Measurements from ENCODE around the gene SEC14L2.

Gene SEC14L2

GRCh38 chr22:30373331-30374325 is 23.2 kb upstream of the SEC14L2 start:
- DNase-seq (ENCODE audit: low read depth): no peak
- H3K4me3 ChIP-seq (replicated peaks; ENCODE audit: low read depth, low read length): no peak overlapping the region
- TF ChIP-seq, protein P1, sequence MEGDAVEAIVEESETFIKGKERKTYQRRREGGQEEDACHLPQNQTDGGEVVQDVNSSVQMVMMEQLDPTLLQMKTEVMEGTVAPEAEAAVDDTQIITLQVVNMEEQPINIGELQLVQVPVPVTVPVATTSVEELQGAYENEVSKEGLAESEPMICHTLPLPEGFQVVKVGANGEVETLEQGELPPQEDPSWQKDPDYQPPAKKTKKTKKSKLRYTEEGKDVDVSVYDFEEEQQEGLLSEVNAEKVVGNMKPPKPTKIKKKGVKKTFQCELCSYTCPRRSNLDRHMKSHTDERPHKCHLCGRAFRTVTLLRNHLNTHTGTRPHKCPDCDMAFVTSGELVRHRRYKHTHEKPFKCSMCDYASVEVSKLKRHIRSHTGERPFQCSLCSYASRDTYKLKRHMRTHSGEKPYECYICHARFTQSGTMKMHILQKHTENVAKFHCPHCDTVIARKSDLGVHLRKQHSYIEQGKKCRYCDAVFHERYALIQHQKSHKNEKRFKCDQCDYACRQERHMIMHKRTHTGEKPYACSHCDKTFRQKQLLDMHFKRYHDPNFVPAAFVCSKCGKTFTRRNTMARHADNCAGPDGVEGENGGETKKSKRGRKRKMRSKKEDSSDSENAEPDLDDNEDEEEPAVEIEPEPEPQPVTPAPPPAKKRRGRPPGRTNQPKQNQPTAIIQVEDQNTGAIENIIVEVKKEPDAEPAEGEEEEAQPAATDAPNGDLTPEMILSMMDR (IDR thresholded peaks at IDR 0.05; ENCODE audit: low read length, missing control alignments): no peak

DNA sequence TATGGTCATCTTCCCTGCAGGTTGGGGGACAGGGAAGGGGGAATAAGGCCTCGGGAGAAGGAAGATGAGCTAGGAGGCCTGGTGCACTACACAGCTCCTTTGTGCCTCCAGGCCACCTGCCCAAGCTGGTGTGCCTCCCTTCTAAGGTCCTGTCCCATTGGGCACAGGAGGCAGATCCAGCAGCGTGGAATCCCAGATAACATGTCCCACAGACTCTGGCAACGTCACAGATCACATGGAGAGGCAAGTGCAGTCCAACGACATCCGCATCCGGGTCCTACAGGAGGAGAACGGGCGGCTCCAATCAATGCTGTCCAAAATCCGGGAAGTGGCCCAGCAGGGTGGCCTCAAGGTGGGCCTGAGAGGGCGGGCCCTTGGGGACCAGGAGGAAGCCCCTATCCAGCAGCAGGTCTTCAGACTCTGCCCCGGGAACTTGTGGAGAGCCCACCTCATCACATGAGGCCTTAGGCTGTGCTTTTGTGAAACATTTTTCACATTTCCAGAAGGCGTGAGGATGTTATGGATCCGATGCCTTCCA is 21.4 kb upstream of the SEC14L2 start:
- TF ChIP-seq, protein P1 (IDR thresholded peaks at IDR 0.05; ENCODE audit: low read length, missing control alignments): no peak
- no peak overlapping the region for H3K4me3 ChIP-seq (replicated peaks; ENCODE audit: low read depth, low read length)
- DNase-seq (ENCODE audit: low read depth): no peak

- no peak for DNase-seq (ENCODE audit: low read depth)
- H3K4me3 ChIP-seq (replicated peaks; ENCODE audit: low read depth, low read length): no peak overlapping the region
- TF ChIP-seq, protein P1 (IDR thresholded peaks at IDR 0.05; ENCODE audit: low read length, missing control alignments): no peak
Measured at GRCh38 chr22:30380011-30380410, 16.8 kb upstream of the SEC14L2 start.

- DNase-seq (ENCODE audit: low read depth): no peak
- no peak overlapping the region for H3K4me3 ChIP-seq (replicated peaks; ENCODE audit: low read depth, low read length)
Measured at GRCh38 chr22:30381264-30381663, 15.6 kb upstream of the SEC14L2 start.

GRCh38 chr22:30382340-30382739 is 14.5 kb upstream of the SEC14L2 start:
- no peak for DNase-seq (ENCODE audit: low read depth)
- TF ChIP-seq, protein P1 (IDR thresholded peaks at IDR 0.05; ENCODE audit: low read length, missing control alignments): no peak

More at GRCh38 chr22:30381264-30381663, 15.6 kb upstream of the SEC14L2 start:
- TF ChIP-seq, protein P1 (IDR thresholded peaks at IDR 0.05; ENCODE audit: low read length, missing control alignments): no peak

DNA sequence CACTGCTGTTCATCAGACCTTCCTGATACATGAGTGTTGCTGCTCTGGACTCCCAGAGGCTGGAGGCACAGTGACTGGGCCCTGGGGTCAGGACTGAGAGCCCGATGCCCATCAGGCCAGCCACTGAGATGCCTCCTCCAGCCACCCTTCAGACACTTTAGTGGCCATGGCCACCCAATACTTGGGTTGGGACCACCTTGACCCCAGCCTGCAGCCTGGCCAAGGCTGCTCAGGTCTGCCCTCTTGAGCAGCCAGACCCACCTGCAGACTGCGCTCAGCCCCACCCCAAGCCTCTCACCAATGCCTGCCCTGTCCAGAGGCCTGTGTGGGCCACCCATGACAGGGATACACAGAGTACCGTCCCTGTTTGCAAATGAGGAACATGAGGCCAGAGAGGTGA is 13.8 kb upstream of the SEC14L2 start:
- TF ChIP-seq, protein P1 (IDR thresholded peaks at IDR 0.05; ENCODE audit: low read length, missing control alignments): no peak

More at GRCh38 chr22:30382340-30382739, 14.5 kb upstream of the SEC14L2 start:
- no peak overlapping the region for H3K4me3 ChIP-seq (replicated peaks; ENCODE audit: low read depth, low read length)

More for the DNA sequence above, 13.8 kb upstream of the SEC14L2 start:
- H3K4me3 ChIP-seq (replicated peaks; ENCODE audit: low read depth, low read length): no peak overlapping the region
- no peak for DNase-seq (ENCODE audit: low read depth)

All from fibroblast of pulmonary artery (primary cell).